HG02759 (cell line): ENCODE results near the gene ETV2.
"Not testable (repeated sequence)": the region's sequence is repeated elsewhere in the genome, so short reads cannot be mapped to it uniquely, and the experiment has no call there.

ENCODE experiments used
- ATAC-seq: cut with Tn5 transposase; IDR thresholded peaks from one replicate; pipeline ENCODE4 v1.9.1; 2021; ENCODE audit warnings: mild to moderate bottlenecking, moderate library complexity; ENCODE audit not compliant: unreplicated experiment

ETV2 gene

GRCh38 chr19:35656700-35657099, 15.2 kb downstream of the ETV2 start:
- no peak for ATAC-seq

DNA sequence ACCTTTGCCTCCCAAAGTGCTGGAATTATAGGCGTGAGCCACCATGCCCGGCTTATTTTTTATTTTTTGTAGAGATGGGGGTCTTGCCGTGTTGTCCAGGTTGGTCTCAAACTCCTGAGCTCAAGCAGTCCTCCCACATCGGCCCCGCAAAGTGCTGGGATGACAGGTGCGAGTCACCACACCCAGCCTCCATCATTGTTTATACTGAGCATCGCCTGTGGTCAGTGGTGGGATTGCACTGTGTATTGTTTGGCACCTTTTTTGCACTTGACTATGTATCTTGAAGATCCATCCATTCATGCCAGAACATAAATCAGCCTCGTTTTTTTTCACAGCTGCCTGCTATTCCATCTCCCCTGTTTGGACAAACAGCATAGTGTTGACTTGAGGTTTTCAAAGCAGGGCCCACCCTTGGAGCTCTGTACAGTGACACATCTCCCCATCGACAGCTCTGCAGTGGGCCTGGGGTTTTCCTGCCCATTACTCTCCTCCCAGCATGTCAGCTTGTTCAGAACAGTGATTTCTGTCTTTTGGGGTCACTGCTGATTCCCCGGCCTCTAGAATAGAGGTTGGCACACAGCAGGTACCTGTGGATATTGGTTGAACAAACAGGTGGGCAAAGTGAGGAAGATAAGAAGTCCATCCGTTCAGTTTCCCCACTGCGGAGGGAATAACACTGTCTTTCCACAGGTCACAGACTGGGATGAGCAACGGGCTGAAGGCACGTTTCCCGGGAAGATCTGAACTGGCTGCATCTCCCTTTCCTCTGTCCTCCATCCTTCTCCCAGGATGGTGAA, 16.6 kb downstream of the ETV2 start:
- ATAC-seq, result no peak

GRCh38 chr19:35661995-35662340, 20.4 kb downstream of the ETV2 start:
- ATAC-seq, result no peak

GRCh38 chr19:35663981-35664380, 22.4 kb downstream of the ETV2 start:
- ATAC-seq, result no peak

DNA sequence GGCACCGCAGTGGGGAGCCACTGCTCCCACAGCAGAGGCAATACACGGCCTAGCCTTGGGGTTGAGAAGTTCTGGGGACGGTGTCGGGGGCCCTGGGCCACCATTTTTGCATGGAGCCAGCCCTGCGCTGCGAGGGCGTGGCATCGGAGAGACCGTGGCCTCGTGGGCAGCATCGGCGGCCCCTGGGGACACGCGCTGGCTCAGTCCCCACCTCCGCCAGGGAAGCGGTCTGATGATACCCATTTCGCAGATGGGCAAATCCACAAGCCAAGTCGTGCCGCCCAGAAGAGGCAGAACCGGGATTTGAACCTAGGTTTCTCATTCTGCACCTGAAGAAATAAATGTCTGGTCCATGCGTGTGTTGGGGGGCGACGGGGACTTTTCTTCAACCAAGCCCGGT, 23.6 kb downstream of the ETV2 start:
- no peak for ATAC-seq

DNA sequence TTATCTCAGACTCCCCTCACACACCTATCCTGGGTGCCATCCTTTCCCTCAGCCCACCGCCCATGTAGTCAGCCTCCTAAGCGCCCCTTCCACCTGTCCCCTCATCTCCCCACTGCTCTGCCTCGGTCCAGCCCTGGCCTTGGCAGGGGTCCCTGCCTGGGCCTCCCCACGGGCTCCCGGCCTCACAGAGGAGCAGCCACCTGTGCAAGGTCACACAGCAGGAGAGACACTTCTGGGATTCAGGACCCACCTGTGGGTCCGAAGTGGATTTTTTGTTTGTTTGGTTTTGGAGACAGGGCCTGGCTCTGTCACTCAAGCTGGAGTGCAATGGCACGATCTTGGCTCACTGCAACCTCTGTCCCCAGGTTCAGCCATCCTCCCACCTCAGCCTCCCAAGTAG, 24.1 kb downstream of the ETV2 start:
- ATAC-seq, result no peak

DNA sequence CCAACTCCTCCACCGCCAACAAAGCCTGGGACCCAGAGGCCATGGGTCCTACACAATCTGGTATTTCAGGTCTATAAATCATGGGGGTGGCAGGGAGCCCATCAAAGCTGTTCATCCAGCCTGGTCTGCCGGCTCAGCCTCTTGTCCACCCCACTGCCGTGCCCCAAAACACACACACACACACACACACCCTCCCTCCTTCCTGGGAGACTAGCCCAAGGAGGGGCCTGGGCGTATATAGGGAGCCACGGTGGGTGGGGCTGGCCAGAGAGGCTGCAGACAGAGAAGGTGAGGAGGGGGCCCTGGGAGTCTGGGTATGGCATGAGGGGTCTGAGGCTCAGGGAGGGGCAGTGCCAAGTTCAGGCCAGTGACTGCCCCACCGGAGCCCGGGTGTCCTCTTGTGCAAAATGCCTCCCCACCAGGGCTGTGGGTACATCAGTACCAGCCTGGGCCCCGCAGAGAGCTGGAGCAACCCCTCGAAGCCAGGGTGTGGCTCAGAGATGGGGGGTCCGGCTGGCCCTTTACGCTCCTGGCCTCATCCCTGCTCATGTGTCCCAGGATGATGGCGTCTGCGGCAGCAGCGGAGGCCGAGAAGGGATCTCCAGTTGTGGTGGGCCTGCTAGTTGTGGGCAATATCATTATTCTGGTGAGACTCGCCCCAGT, 24.8 kb downstream of the ETV2 start, which contains the start of gene UPK1A:
Gene UPK1A, plus strand, starts transcription at position 267 of the 663 bp plus-strand sequence. Its CDS starts 296 bp downstream, at position 563.
- ATAC-seq, result no peak

DNA sequence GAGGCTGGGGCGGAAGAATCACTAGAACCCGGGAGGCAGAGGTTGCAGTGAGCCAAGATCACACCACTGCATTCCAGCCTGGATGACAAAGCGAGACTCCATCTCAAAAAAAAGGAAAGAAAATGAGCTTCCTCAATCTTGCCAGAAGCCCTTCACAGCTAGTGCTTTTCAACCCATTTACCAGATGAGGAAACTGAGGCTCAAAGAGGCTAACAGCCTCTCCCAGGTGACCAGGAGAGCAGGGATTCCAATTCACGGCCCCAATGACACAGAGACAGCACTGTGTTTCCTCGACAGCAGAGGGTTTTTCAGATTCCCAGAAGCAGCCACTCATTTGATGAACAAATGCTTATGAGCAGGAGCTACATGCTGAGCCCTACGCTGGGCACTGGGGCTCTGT, 28.0 kb downstream of the ETV2 start:
- no peak for ATAC-seq

DNA sequence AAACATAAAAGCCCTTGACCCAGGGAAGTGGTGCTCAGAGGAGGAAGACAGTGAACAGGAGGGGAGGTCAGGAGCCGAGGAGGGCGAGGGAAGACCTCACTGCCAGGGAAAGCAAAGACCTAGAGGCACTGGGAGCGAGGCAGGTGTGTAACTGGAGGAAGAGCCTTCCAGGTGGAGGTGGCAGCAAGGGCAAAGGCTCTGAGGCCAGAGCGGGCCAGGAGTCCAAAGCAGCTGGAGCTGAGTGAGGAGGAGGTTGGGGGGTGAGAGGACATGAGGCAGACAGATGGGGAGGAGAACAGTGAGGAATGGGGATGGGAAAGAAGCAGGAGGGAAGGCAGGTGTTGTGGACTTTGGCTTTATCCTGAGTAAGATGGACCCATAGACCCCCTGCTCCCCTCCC, 28.4 kb downstream of the ETV2 start:
- ATAC-seq, result no peak

DNA sequence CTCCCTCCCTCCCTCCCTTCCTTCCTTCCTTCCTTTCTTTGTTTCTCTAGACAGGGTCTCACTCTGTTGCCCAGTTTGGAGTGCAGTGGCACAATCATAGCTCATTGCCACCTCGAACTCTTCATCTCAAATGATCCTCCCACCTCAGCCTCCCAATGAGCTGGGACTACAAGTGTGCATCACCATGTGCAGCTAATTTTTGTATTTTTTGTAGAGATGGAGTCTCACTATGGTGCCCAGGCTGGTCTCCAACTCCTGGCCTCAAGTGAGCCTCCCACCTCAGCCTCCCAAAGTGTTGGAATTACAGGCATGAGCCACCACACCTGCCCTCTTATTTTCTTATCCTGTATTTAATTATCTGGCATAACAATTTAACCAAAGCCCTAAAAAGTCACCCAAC, 29.1 kb downstream of the ETV2 start:
- ATAC-seq, result no peak

GRCh38 chr19:35671818-35672217, 30.3 kb downstream of the ETV2 start:
- no peak for ATAC-seq

DNA sequence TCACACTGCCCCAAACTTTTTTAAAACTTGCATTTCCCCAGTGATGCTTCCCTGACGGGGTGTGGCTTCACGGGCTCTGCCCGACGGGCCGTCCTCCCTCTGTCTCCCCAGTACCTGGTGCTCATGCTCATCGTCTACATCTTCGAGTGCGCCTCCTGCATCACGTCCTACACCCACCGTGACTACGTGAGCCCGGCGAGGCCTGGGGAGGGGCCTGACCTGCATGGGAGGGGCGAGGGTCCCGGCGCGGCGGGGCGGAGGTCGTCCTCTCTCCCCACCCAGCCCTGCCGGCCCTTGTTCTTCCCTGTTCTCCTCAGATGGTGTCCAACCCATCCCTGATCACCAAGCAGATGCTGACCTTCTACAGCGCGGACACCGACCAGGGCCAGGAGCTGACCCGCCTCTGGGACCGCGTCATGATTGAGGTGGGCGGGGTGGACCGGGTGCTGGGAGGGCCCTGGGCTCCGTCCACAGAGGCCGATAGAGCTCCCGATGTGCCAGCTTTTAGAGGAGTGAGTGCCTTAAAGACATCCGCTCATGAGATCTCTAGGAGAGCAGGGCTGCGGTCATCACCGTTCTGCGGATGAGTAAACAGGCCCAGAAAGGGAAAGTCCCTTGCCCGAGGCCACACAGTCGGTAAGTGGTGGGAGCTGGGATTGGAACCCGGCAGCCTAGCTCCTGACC, 31.7 kb downstream of the ETV2 start:
- ATAC-seq, result no peak

- ATAC-seq, result no peak
Observed at GRCh38 chr19:35675589-35676140, 34.1 kb downstream of the ETV2 start.

DNA sequence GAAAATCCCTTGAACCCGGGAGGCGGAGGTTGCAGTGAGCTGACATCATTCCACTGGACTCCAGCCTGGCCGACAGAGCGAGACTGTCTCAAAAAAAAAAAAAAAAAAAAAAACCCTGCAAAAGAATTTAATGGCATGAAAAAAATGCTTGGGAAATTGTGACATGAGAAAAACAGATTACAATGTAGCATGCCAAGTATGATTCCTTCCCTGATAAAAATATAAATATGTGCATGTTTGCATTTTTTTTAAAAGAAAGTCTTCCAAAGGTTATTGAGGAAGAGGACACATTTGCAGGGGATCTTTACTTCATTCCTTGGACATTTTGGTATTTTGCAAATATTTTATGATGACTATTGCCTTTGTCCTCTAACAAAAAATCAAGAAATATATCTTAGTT, 48.3 kb downstream of the ETV2 start:
- ATAC-seq, result no peak

GRCh38 chr19:35691106-35691505, 49.6 kb downstream of the ETV2 start:
- ATAC-seq, result not testable (repeated sequence)

- no peak for ATAC-seq
Observed at GRCh38 chr19:35692010-35692409, 50.5 kb downstream of the ETV2 start.

DNA sequence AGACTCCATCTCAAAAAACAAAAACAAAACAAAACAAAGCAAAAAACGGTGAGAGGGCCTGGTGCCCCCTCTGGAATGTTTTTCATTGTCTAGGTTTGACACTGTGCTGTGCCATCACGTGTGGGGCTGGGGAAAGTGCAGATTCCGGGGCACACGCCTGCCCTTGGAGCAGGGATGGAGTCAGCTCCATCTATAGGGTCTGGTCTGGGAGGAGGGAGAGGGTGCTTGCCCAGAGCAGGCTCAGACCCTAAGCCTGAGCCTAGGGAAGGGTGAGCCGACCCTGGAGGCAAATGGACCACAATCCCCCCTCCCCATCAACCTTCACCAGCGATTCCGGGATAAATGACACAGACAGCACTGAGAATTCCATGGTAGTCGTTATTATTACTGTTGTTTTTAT, 51.9 kb downstream of the ETV2 start:
- no peak for ATAC-seq

- peak; percentile 85 for ATAC-seq
Observed at GRCh38 chr19:35693835-35694599, 52.5 kb downstream of the ETV2 start.
